Testis (tissue), 3 donors: ENCODE data around the gene ANKH. TPM values are rescaled to one million over a fixed set of nuclear protein-coding genes. Genes with fewer than 3 reads are reported as not detected.

ENCODE experiments used
- DNase-seq: peaks from one replicate; pipeline ENCODE4 v3.0.0-alpha.2; 2019
- H3K27ac ChIP-seq, 2 donors: fragments of 200-600 bp; sonication (generic); one replicate each; pipeline ENCODE4 v1.5.1; 2019
- H3K27me3 ChIP-seq: fragments of 200-600 bp; sonication (generic); one replicate; pipeline ENCODE4 v1.5.1; 2019
- H3K36me3 ChIP-seq: fragments of 200-600 bp; sonication (generic); one replicate; pipeline ENCODE4 v1.5.1; 2017; ENCODE audit warnings: low read depth; ENCODE audit errors: missing control alignments
- H3K4me1 ChIP-seq: fragments of 200-600 bp; sonication (generic); one replicate; pipeline ENCODE4 v1.5.1; 2019
- H3K4me3 ChIP-seq, 2 donors: fragments of 200-600 bp; sonication (generic); one replicate each; pipeline ENCODE4 v1.5.1; 2017 to 2019
- H3K9me3 ChIP-seq: fragments of 200-600 bp; sonication (generic); one replicate; pipeline ENCODE4 v1.5.1; 2017
- CTCF ChIP-seq, 3 experiments: fragments of 450-650 bp in 2 of 3; fragments of 200-600 bp in 1 of 3; sonication (generic) in 1 of 3; IDR thresholded peaks; one replicate each; pipeline ENCODE4 v1.5.1; 2016 to 2019; ENCODE audit warnings: antibody characterized with exemption in 3 of 3, mild to moderate bottlenecking in 2 of 3, moderate library complexity in 1 of 3
- POLR2A ChIP-seq: fragments of 450-650 bp; IDR thresholded peaks from one replicate; pipeline ENCODE4 v1.6.1; 2017; ENCODE audit warnings: antibody characterized with exemption, mild to moderate bottlenecking, moderate library complexity
- WGBS, 2 donors: methylation state at CpG; one replicate each; pipeline ENCODE4 v1.1.5; 2018; 5-methylcytosine and 5-hydroxymethylcytosine counted together
- intact Hi-C: fragments of 100-400 bp; cut with DNase I; formaldehyde crosslinking; loops from one replicate; pipeline ENCODE4 v1.15.1; 2023; ENCODE audit warnings: low total_unique reads
- polyA plus RNA-seq: library from polyadenylated mRNA; stranded (reverse); fragments of 350-450 nt; fragmentation: Illumina TruSeq; extraction: RNeasy Lipid Tissue Mini Kit (QIAGEN cat#74804); gene quantifications from one replicate; pipeline ENCODE4 v1.2.3, GENCODE V29; 2014; ENCODE audit warnings: low read depth, low replicate concordance; ENCODE audit not compliant: insufficient read depth
- total RNA-seq, 2 donors: library from RNA; depleted of rRNA; stranded (reverse); fragments of >200 nt; gene quantifications; one replicate each; pipeline ENCODE4 v1.2.3, GENCODE V29; 2016

The ANKH gene
- total and polyA plus RNA-seq, 3 donors from 2014 or later = 14.3 to 16.2 (median 15.8) TPM

GRCh38 chr5:14714706-14715105 lies 156.9 kb downstream of the ANKH start:
- no peak overlapping the region for H3K27ac ChIP-seq
- H3K4me1 ChIP-seq = no peaks in the 10 kb centered on the region
- H3K36me3 ChIP-seq = no peaks in the 10 kb centered on the region
- 95 to 96% methylated on average over 6 of the region's 6 CpGs for WGBS, 2 donors
- H3K9me3 ChIP-seq = no peaks in the 10 kb centered on the region
- TF ChIP-seq POLR2A (no peak), CTCF (IDR thresholded peaks at IDR 0.05) (no peak)
- intact Hi-C loops = no loop called here
- no peak overlapping the region for H3K4me3 ChIP-seq
- DNase-seq = no peak
- no peaks in the 10 kb centered on the region for H3K27me3 ChIP-seq

GRCh38 chr5:14713476-14714390 lies 157.8 kb downstream of the ANKH start:
- no peaks in the 10 kb centered on the region for H3K9me3 ChIP-seq
- H3K27ac ChIP-seq = no peak overlapping the region
- 93 to 96% methylated on average over 16 to 23 of the region's 23 CpGs for WGBS, 2 donors
- H3K27me3 ChIP-seq = no peaks in the 10 kb centered on the region
- H3K4me3 ChIP-seq = no peak overlapping the region
- H3K36me3 ChIP-seq = no peaks in the 10 kb centered on the region
- H3K4me1 ChIP-seq = no peaks in the 10 kb centered on the region
- intact Hi-C loops = no loop called here
- DNase-seq = no peak
- no peak for TF ChIP-seq CTCF (IDR thresholded peaks at IDR 0.05)
- TF ChIP-seq POLR2A = no peak

GRCh38 chr5:14712666-14713065 lies 158.9 kb downstream of the ANKH start:
- Histone ChIP-seq H3K4me3 (no peak overlapping the region), H3K4me1 (no peaks in the 10 kb centered on the region), H3K27me3 (no peaks in the 10 kb centered on the region), H3K36me3 (no peaks in the 10 kb centered on the region), H3K27ac (no peak overlapping the region), H3K9me3 (no peaks in the 10 kb centered on the region)
- intact Hi-C loops = no loop called here
- TF ChIP-seq CTCF (IDR thresholded peaks at IDR 0.05) = no peak
- TF ChIP-seq POLR2A = no peak
- no peak for DNase-seq
- WGBS, 2 donors = 96 to 98% methylated on average over 17 of the region's 17 CpGs

- no peaks in the 10 kb centered on the region for H3K27me3 ChIP-seq
- 93 to 98% methylated on average over 11 of the region's 11 CpGs for WGBS, 2 donors
- intact Hi-C loops = no loop called here
- no peak for DNase-seq
- no peaks in the 10 kb centered on the region for H3K36me3 ChIP-seq
- no peak overlapping the region for H3K27ac ChIP-seq
- no peaks in the 10 kb centered on the region for H3K9me3 ChIP-seq
- TF ChIP-seq POLR2A (no peak), CTCF (IDR thresholded peaks at IDR 0.05) (no peak)
- no peaks in the 10 kb centered on the region for H3K4me1 ChIP-seq
- H3K4me3 ChIP-seq = no peak overlapping the region
These were observed 159.4 kb downstream of the ANKH start for GRCh38 chr5:14712131-14712530.
